ENCODE measurements around the gene WRAP73. TPM values are rescaled to one million over a fixed set of nuclear protein-coding genes. Genes with fewer than 3 reads are reported as not detected.

The WRAP73 gene
- total RNA-seq, 2 experiments from 2014 or later = 30.2 to 31.2 TPM

DNA sequence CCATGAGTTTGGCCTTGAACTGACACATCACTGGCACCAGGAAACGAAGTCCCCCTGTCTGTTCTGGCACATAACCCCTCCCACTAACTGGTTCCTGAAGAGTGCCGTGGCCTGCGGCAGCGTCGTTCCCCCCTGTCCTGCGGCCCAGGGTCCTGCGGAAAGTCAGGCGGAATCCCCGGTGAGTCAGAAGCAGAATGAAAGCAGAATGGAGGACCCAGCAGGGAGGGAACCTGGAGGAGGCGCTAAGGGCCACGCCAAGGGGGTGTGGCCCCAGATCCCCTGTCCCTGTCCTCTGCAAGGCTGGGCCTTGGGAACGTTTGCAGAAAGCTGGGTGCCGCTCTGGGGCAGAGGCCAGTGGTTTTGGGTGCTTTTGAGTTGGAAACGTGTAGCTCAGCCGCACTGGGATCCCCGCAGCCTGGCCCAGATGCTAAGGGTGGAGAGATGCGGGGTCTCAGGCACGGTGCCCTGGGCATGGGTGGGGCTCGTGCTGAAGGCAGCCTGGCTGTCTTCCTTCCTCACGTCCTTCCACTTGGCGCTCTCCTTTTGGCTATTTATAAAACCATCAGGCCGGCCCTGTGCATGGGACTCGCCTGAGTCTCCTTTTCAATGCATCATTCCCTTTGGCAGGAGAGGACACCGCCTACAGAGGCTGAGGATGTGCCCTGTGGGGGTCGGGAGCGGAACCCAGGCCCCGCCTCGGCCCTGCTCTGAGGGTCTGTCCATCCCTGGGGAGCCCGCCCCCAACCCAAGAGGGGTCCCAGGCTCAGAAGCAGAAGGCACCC lies 38.6 kb upstream of the WRAP73 start:
- H3K4me1 Mint-ChIP-seq = no peaks in the 10 kb centered on the region
- H3K27ac Mint-ChIP-seq = no peak overlapping the region
- H3K4me3 Mint-ChIP-seq = no peak overlapping the region
- no peaks in the 10 kb centered on the region for H3K9me3 Mint-ChIP-seq
- H3K27me3 Mint-ChIP-seq = no peaks in the 10 kb centered on the region
- no peaks in the 10 kb centered on the region for H3K36me3 Mint-ChIP-seq
- DNase-seq = no peak

DNA sequence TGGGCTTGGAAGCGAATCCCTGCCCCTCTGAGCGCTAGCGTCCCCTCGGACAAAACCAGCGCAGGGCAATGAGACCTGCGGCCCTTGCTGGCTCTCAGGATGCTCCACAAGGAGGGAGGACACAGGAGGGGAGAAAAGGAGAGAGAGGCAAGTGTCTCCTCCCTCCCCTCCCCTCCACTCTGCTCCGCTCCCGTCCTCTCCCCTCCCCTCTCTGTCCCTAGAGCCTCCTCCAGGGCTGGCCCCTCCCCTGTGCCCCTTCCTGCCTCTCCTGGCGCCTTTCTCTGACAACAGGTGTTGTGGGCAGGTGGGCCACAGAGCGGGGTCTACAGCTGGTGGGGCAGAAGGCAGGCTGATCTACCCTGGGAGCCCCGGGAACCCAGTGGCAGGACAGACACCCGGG lies 37.6 kb upstream of the WRAP73 start:
- no peak overlapping the region for H3K4me3 Mint-ChIP-seq
- no peak overlapping the region for H3K27ac Mint-ChIP-seq
- no peaks in the 10 kb centered on the region for H3K9me3 Mint-ChIP-seq
- DNase-seq = no peak
- H3K36me3 Mint-ChIP-seq = no peaks in the 10 kb centered on the region
- no peaks in the 10 kb centered on the region for H3K4me1 Mint-ChIP-seq
- H3K27me3 Mint-ChIP-seq = no peaks in the 10 kb centered on the region

DNA sequence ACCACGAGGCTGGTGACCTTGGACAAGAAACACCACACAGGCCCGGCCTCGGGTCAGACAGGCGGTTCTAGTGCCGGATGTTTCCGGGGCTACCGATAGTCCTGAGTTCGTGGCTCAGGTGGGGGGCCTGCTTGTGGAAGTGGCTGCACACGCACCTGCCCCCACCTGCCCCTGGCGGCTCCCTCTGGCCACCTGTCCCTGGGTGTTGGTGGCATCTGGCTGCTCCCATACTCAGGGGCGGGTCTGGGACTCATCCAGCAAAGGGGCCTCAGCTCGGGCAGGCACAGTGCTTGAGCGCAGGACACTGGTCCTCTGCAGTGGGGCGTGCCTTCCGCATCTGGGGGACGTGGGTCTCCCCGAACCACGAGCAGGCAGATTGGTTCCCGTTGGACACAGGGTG lies 36.0 kb upstream of the WRAP73 start:
- no peak overlapping the region for H3K27ac Mint-ChIP-seq
- no peak overlapping the region for H3K4me3 Mint-ChIP-seq
- no peaks in the 10 kb centered on the region for H3K27me3 Mint-ChIP-seq
- H3K9me3 Mint-ChIP-seq = no peaks in the 10 kb centered on the region
- no peaks in the 10 kb centered on the region for H3K4me1 Mint-ChIP-seq
- no peak for DNase-seq
- H3K36me3 Mint-ChIP-seq = no peaks in the 10 kb centered on the region

DNA sequence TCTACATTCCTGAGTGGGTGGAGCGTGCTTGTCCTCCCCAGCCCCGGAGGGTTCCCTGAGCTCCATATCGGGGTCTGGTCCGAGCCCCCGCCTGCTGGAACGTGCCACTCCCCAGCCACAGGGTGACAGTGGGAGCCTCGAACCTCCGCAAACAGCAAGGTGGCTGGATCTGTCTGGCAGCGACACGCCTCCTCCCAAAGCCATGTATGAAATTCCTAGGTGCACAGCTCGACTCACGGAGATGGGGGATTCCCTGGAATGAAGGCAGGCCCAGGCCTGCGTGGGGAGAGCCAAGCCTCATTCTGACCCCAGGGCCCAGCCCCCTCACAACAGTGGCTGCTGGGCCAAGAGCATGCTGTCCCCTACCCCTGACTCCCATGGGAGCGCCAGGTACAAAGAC lies 35.3 kb upstream of the WRAP73 start:
- Mint-ChIP-seq H3K27ac (no peak overlapping the region), H3K4me3 (no peak overlapping the region), H3K9me3 (no peaks in the 10 kb centered on the region), H3K27me3 (no peaks in the 10 kb centered on the region), H3K36me3 (no peaks in the 10 kb centered on the region), H3K4me1 (no peaks in the 10 kb centered on the region)
- DNase-seq = no peak

DNA sequence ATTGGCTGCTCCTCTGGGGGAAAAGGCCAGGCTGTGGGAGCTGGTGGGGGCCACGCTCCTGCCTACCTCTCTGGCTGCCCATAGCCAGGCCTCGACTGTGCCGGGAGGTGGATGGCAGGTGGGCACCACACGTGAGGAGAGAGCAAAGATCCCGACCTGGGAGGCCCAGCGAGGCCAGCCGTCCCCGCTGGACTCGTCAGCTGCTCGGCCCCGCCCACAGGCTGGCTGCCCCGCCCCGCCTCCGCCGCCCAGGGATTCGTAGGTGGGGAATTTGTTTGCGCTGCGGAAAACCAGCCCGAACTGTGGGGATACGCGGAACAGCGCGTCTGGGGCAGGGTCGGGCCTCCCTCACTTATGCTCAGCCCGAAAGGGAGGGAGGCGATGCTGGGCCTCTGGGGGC lies 34.1 kb upstream of the WRAP73 start:
- DNase-seq = no peak
- Mint-ChIP-seq H3K4me1 (no peaks in the 10 kb centered on the region), H3K9me3 (no peaks in the 10 kb centered on the region), H3K36me3 (no peaks in the 10 kb centered on the region), H3K4me3 (no peak overlapping the region), H3K27ac (no peak overlapping the region), H3K27me3 (peaks cover 11% of the 10 kb centered on the region)

DNA sequence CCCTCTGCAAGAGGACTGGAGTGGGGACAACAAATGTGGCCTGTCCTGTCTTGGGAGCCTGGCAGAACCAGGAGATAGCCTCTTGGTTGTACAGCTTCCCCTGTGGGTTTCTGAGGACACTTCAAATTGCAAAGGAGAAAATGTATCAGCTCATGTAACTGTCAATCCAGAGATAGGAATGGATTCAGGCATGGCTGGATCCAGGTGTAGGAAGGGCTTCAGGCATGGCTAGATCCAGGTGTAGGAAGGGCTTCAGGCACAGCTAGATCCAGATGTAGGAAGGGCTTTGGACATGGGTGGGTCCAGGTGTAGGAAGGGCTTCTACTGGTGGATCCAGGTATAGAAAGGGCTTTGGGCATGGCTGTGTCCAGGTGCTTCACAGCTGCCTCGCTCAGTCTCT lies 33.3 kb upstream of the WRAP73 start:
- no peaks in the 10 kb centered on the region for H3K9me3 Mint-ChIP-seq

DNA sequence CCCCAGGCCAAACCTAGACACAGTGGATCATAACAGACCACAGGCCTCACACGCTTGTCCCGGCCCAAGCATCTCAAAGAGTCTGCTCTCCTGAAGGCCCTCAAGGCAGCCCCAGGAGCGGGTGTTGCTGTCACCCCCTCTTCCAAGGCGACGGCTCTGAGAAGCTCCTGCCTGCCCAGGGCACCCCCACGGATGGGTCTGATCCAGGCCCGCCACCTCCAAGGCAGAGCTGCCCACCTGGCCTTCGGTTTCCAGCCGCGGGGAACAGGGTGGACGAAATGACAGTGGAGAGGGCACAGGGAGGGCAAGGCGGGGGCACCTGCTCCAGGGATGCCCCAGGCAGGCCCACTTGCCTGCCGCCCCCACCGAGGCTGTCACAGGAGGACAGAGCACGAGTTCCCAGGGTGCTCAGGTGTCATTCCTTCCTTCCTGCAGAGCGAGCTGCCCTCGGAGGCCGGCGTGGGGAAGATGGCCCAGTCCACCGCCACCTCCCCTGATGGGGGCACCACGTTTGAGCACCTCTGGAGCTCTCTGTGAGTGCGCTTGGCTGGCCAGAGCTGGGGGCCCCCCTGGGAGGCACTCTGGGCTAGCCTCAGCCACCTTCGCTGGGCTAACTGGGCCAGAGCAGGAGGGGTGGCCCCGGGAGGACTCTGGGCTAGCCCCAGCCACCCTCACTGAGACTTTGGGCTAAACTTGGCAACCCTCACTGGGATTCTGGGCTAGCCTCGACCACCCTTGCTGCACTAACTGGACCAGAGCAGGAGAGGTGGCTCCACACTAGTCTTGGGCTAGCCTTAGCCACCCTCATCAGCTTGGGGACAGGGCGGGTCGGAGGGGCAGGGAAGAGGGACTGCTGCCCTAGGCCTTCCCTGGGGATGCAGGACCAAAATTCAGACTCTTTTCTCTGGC lies 32.2 kb upstream of the WRAP73 start:
- H3K36me3 Mint-ChIP-seq = no peaks in the 10 kb centered on the region

More for the DNA sequence above, 33.3 kb upstream of the WRAP73 start:
- no peak for DNase-seq
- Mint-ChIP-seq H3K4me1 (peaks cover under 1% of the 10 kb centered on the region), H3K27me3 (peaks cover 14% of the 10 kb centered on the region), H3K27ac (no peak overlapping the region), H3K4me3 (no peak overlapping the region), H3K36me3 (no peaks in the 10 kb centered on the region)

DNA sequence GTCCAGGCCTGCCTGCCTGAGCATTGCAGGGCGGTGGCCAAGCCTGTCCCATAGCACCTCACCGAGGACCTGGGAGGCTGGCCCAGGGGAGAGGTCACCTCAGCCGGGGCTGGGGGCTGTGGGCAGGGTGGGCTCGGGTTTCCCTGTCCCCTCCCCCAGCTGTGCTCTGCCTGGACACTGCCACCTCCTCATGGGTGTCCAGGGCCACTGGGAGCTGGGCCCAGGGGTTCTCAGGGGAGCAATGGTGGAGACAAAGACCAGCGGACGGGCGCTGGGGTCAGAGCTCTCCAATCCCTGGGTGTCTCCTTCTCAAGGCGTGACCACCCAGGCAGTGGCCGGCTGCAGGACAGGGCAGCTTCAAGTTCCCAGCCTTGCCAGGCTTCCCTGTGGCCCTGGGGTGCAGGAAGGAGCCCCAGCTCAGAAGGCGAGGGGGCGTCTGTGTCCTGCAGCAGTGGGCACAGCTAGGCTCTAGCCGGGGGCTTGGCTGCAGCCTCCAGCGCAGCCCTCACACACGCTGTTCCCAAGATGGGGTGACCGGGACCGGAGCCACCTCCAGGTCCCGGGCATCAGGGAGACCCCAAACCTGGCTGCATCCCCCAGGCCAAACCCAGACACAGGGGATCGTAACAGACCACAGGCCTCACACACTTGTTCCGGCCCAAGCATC lies 31.5 kb upstream of the WRAP73 start:
- H3K4me3 Mint-ChIP-seq = no peak overlapping the region
- H3K9me3 Mint-ChIP-seq = no peaks in the 10 kb centered on the region
- DNase-seq = no peak
- peaks cover 16% of the 10 kb centered on the region for H3K4me1 Mint-ChIP-seq
- H3K27ac Mint-ChIP-seq = no peak overlapping the region
- peaks cover 14% of the 10 kb centered on the region for H3K27me3 Mint-ChIP-seq
- H3K36me3 Mint-ChIP-seq = no peaks in the 10 kb centered on the region

More for the DNA sequence above, 32.2 kb upstream of the WRAP73 start:
- Mint-ChIP-seq H3K4me1 (peaks cover 11% of the 10 kb centered on the region), H3K27me3 (peaks cover 14% of the 10 kb centered on the region), H3K27ac (no peak overlapping the region), H3K9me3 (no peaks in the 10 kb centered on the region), H3K4me3 (no peak overlapping the region)
- DNase-seq = no peak

DNA sequence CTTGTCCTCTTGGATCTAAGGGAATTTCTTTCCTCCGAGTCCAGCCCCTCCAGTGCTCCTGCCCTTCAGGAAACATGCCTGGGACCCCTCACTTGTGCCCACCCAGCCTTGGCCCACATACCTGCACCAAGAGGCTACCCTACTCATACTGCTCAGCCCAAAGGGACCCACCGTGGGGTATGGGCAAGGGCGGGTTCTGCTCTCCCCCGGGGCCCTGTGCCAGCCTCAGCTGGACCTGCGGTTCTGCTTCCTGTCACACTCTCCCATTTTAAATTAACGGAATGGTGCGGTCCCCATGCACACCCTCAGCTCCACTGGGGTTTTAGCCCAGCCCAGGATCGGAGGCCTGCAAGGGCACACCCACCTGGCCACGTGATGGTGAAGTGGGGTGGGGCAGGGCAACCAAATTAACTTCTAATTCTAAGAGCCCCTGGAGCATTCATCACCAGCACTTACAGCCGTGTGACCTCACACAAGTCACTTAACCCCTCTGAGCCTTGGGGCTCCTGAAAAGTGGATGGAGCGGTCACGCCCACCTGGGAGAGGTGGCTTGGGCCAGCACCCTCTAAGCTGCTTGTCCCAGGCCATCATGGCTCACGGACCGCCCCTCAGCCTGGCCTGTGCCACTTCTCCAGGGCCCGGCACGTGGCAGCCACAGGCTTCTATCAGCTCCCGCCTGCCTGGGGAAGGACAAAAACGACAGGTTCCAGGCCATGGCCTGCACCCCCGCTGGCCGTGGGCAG lies 30.8 kb upstream of the WRAP73 start:
- Mint-ChIP-seq H3K9me3 (no peaks in the 10 kb centered on the region), H3K27me3 (peaks cover 14% of the 10 kb centered on the region), H3K4me1 (peaks cover 16% of the 10 kb centered on the region), H3K27ac (no peak overlapping the region), H3K36me3 (no peaks in the 10 kb centered on the region), H3K4me3 (no peak overlapping the region)
- DNase-seq = no peak

DNA sequence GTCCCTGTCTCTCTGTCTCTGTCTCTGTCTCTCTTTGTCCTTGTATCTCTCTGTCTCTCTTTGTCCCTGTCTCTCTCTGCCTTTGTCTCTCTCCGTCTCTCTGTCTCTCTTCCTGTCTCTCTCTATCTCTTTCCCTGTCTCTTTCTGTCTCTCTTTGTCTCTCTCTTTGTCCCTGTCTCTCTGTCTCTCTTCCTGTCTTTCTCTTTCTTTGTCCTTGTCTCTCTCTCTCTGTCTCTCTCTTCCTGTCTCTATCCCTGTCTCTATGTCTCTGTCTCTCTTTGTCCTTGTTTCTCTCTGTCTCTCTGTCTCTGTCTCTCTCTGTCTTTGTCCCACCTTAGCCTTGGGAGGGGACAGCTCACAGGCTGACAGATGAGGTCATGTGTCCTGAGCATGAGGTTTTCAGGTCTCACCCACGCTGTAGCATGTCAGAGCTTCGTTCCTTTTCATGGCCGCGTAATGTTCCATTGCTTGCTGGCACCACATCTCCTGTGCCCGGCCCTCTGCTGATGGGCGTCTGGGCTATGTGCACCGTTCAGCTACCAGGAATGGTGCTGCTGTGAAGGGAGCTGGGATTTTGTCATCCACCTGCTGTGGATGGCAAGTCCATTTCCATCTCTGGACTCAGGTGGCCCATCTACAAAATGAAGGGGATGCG lies 30.0 kb upstream of the WRAP73 start:
- Mint-ChIP-seq H3K9me3 (no peaks in the 10 kb centered on the region), H3K4me1 (peaks cover 16% of the 10 kb centered on the region), H3K4me3 (no peak overlapping the region), H3K36me3 (no peaks in the 10 kb centered on the region), H3K27me3 (peaks cover 14% of the 10 kb centered on the region), H3K27ac (no peak overlapping the region)
- no peak for DNase-seq

DNA sequence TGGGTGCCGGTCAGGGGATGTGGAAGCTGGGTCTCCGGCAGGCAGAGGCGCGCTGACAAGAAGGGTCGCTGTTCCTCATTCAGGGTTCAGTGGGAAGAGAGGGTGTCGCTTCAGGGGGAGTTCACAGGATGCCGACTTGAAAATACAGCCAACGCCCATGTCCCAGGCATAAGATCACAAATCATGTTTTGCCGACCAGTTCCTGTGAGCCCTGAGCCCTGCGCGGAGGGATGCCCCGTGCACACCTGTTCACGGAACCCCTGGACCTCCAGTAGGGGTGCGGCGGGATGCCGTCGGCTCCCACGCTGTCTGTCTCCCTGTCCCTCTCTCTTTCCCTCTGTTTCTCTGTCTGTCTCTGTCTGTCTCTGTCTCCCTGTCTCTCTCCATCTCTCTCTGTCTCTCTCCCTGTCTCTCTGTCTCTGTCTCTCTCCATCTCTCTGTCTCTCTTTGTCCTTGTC lies 29.2 kb upstream of the WRAP73 start:
- Mint-ChIP-seq H3K9me3 (no peaks in the 10 kb centered on the region), H3K4me1 (peaks cover 16% of the 10 kb centered on the region), H3K27me3 (peaks cover 14% of the 10 kb centered on the region), H3K4me3 (no peak overlapping the region), H3K27ac (no peak overlapping the region), H3K36me3 (no peaks in the 10 kb centered on the region)
- no peak for DNase-seq

DNA sequence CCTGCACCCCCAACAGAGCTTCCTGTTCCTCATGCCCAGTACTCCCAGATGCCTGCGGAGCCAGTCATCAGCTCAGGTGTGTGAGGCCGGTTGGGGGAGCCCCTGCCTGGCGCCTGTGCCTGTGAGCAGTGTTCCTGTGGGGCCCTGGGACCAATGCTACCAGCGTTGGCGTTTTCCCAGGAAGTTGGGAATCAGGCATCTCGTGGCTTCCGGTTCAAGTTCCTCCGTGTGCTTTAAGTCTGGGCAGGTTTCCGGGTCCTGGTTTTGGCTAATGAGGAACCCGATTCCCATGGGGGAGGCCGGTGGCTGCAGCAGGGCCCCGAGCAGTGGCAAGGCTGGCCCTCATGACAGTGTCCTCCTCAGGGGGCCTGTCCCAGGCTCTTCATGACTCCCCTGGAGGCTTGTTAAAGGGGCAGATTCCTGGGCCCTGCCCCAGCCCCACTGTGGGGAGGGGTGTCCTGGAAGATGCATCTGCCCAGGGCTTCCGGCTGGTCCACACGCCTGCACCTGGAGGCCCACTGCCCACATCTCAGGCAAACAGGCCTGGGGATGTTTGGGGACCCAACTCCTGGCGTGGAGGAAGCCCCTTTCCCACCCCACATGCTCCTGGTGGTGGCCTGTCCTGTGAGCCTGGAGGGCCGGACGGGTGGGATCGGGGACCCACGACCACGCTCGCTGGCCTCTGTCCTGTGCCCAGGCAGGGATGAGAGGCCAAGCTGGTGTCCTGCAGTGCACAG lies 28.6 kb upstream of the WRAP73 start:
- Mint-ChIP-seq H3K4me3 (no peak overlapping the region), H3K36me3 (no peaks in the 10 kb centered on the region)
- no peak for DNase-seq

DNA sequence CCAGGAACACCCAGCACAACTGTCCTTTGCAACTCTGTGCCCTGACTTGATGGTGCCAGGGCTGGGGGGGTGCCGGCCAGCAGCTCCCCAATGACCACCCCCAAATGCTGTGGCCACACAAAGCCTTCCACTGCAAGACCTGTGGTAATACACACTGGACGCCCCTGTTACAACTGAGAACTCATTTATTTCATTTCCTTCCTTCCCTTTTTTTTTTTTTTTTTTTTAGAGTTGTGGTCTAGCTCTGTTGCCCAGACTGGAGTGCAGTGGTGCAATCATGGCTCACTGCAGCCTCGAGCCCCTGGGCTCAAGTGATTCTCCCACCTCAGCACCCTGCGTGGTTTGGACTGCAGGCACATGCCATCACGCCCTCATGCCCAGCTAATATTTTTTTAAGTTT lies 27.6 kb upstream of the WRAP73 start:
- Mint-ChIP-seq H3K4me3 (no peak overlapping the region), H3K4me1 (peaks cover 19% of the 10 kb centered on the region), H3K27me3 (peaks cover 14% of the 10 kb centered on the region), H3K9me3 (no peaks in the 10 kb centered on the region), H3K36me3 (no peaks in the 10 kb centered on the region), H3K27ac (no peak overlapping the region)
- no peak for DNase-seq

More for the DNA sequence above, 28.6 kb upstream of the WRAP73 start:
- no peak overlapping the region for H3K27ac Mint-ChIP-seq
- H3K27me3 Mint-ChIP-seq = peaks cover 14% of the 10 kb centered on the region
- H3K4me1 Mint-ChIP-seq = peaks cover 17% of the 10 kb centered on the region
- H3K9me3 Mint-ChIP-seq = no peaks in the 10 kb centered on the region

Measured in activated naive CD8-positive, alpha-beta T cell treated with anti-CD3 and anti-CD28 coated beads for 36 hours (primary cell).